Spinal cord (tissue), 10 donors: ENCODE data around the gene UTP3. TPM values are rescaled to one million over a fixed set of nuclear protein-coding genes. Genes with fewer than 3 reads are reported as not detected.
A peak's percentile ranks its signal among the peaks of the same experiment; 100 is the strongest.

Experiments
- DNase-seq, 6 donors: peaks; one replicate each; pipeline versions ENCODE4 v3.0.0 to v3.0.0-alpha.2; 2013 to 2015; ENCODE audit warnings: low spot score in 6 of 6, low read depth in 4 of 6
- H3K27ac ChIP-seq: one replicate; pipeline ENCODE4 v1.5.1; 2013; ENCODE audit warnings: low read depth, low read length, control low read depth
- H3K27me3 ChIP-seq: one replicate; pipeline ENCODE4 v1.6.1; 2013; ENCODE audit warnings: low read length; ENCODE audit not compliant: control insufficient read depth, insufficient read depth
- H3K36me3 ChIP-seq: one replicate; pipeline ENCODE4 v1.6.1; 2013; ENCODE audit warnings: low read length; ENCODE audit not compliant: control insufficient read depth, insufficient read depth
- H3K4me1 ChIP-seq: one replicate; pipeline ENCODE4 v1.6.1; 2013; ENCODE audit warnings: low read length; ENCODE audit not compliant: control insufficient read depth, insufficient read depth
- H3K4me3 ChIP-seq: one replicate; pipeline ENCODE4 v1.5.1; 2013; ENCODE audit warnings: low read depth, low read length, control low read depth
- H3K9me3 ChIP-seq: one replicate; pipeline ENCODE4 v1.6.1; 2013; ENCODE audit warnings: low read length; ENCODE audit not compliant: control insufficient read depth, insufficient read depth
- WGBS: methylation state at CpG from one replicate; pipeline ENCODE4 v1.1.5; 2013; ENCODE audit warnings: missing lambda C conversion rate; ENCODE audit not compliant: insufficient coverage; 5-methylcytosine and 5-hydroxymethylcytosine counted together
- polyA plus RNA-seq, 2 donors: library from polyadenylated mRNA; unstranded; fragments of 120-200 nt; gene quantifications; one replicate each; pipeline ENCODE4 v1.2.1, GENCODE V29; 2013; ENCODE audit not compliant: insufficient read length in 2 of 2
- small RNA-seq: library from RNA; depleted of rRNA; stranded (forward); fragments of <200 nt; gene quantifications from one replicate; pipeline ENCODE3, GENCODE V24; 2014; ENCODE audit warnings: low replicate concordance
- total RNA-seq, 2 donors: library from RNA; depleted of rRNA in 1 of 2; stranded (reverse); fragments of 120-200 nt in 1 of 2; fragments of >200 nt in 1 of 2; gene quantifications; one replicate each; pipeline versions ENCODE4 v1.2.3 to v1.2.4, GENCODE V29; 2013 to 2014
- donor health status: healthy.

The UTP3 gene
- total and polyA plus RNA-seq, 4 donors, result 16.4 to 28.3 (median 20.3) TPM

DNA sequence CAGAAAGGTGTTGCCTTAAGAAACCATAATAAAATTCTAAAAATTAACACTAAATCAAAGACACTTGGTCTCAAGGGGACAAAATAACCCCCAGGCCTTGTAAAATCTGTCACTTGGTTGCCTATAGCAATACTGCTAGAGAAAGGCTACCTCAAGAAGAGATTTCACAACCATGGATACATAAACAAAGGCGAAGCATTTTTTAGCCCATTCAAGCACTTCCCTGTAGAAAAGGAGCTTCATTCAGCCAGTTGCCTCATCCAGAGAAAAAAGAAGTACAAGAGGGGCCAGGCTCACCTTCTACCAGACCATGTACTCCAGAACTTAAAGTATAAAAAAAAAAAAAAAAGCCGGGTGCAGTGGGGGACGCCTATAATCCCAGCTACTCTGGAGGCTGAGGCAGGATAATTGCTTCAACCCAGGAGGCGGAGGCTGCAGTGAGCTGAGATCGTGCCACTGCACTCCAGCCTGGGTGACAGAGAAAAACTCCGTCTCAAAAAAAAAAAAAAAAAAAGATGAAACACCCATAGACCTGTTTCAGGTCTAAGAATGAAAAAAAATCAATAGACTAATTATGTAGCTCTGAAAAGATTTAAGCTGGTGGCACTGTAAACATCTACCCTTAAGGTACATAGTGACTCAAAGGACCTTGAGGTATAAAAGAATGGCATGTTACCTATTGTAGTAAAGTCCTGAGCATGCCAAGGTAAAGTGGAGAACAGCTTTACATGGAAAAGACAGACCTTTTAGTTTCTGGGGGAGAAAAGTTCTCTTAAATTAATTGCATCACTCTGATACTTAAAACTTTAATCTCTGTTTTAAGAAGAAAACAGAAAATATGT lies 51.4 kb downstream of the UTP3 start:
- peak in 2 of 6 donors; percentile 24 to 36 for DNase-seq
- WGBS, result 30% methylated on average over 2 of the region's 6 CpGs
- no peaks in the 10 kb centered on the region for H3K27me3 ChIP-seq
- peaks cover 1% of the 10 kb centered on the region for H3K36me3 ChIP-seq
- no peaks in the 10 kb centered on the region for H3K9me3 ChIP-seq
- no peaks in the 10 kb centered on the region for H3K4me1 ChIP-seq
- no peak overlapping the region for H3K4me3 ChIP-seq
- peak overlapping the region; percentile 6 for H3K27ac ChIP-seq

Small RNA genes within 50 kb of the gene (small RNA-seq; reads per million reads assigned to genes)
- not detected for gene RNU6-520P
- not detected for gene RNU6-784P

Other genes starting within 250 kb of the UTP3 start
- not detected for gene MUC7, start 216.3 kb upstream of the UTP3 start, total RNA-seq
- not detected for gene MUC7, start 216.3 kb upstream of the UTP3 start, polyA plus RNA-seq
- not detected for gene AMTN, start 170.0 kb upstream of the UTP3 start, total RNA-seq
- gene AMTN, start 170.0 kb upstream of the UTP3 start, polyA plus RNA-seq, result not detected
- gene AMBN, start 96.3 kb upstream of the UTP3 start, total RNA-seq, result not detected
- not detected for gene AMBN, start 96.3 kb upstream of the UTP3 start, polyA plus RNA-seq
- under 1 TPM in 1 of 2 donors, not detected in 1; 0.06 TPM for gene ENAM, start 59.8 kb upstream of the UTP3 start, total RNA-seq
- under 1 TPM in 1 of 2 donors, not detected in 1; 0.46 TPM for gene ENAM, start 59.8 kb upstream of the UTP3 start, polyA plus RNA-seq
- 1 to 10 TPM in 1 of 2 donors, under 1 TPM in 1; 0.39 to 1.7 TPM for gene JCHAIN, start 22.0 kb upstream of the UTP3 start, total RNA-seq
- gene JCHAIN, start 22.0 kb upstream of the UTP3 start, polyA plus RNA-seq, result not detected
- gene RUFY3, start 33.4 kb downstream of the UTP3 start, total RNA-seq, result 100 to 1,000 TPM; 137 to 279 TPM
- gene RUFY3, start 33.4 kb downstream of the UTP3 start, polyA plus RNA-seq, result 100 to 1,000 TPM; 186 to 212 TPM
- gene GRSF1, start 151.4 kb downstream of the UTP3 start, total RNA-seq, result 10 to 100 TPM; 71.8 to 73.9 TPM
- gene GRSF1, start 151.4 kb downstream of the UTP3 start, polyA plus RNA-seq, result 100 to 1,000 TPM in 1 of 2 donors, 10 to 100 TPM in 1; 93.5 to 100 TPM
- 10 to 100 TPM; 13.3 to 36.0 TPM for gene MOB1B, start 213.8 kb downstream of the UTP3 start, total RNA-seq
- gene MOB1B, start 213.8 kb downstream of the UTP3 start, polyA plus RNA-seq, result 10 to 100 TPM; 19.3 to 32.2 TPM